ENCODE data around the gene NEIL1.

NEIL1 gene

GRCh38 chr15:75397494-75397893, 50.7 kb downstream of the NEIL1 start:
- no peak for DNase-seq

GRCh38 chr15:75403892-75404291, 57.1 kb downstream of the NEIL1 start:
- no peak for DNase-seq

All from hematopoietic multipotent progenitor cell treated with erythropoietin and hydrocortisone succinate and interleukin-3 and kit ligand, for 4 days (in vitro differentiated cells).